Hypothalamus (tissue), 51 donors: Measurements from ENCODE around the gene LIN52.
A peak's percentile ranks its signal among the peaks of the same experiment; 100 is the strongest.

Experiments
- DNase-seq, 51 donors: peaks; one replicate each; lab custom pipeline; 2025; lab: John Stamatoyannopoulos, UW

The LIN52 gene, protein sequence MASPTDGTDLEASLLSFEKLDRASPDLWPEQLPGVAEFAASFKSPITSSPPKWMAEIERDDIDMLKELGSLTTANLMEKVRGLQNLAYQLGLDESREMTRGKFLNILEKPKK

GRCh38 chr14:74084277-74085046 lies at the start of gene LIN52, which contains the start of gene ALDH6A1:
TSS of gene LIN52 (plus strand) at chr14:74084956. CDS start at chr14:74084975, 19 bp downstream.
TSS of gene ALDH6A1 (minus strand) at chr14:74084453. CDS start at chr14:74084394, 59 bp downstream.
- DNase-seq = peak; percentile 74 to 100 (median 100)

GRCh38 chr14:74035556-74035955 lies 49.2 kb upstream of the LIN52 start:
- no peak for DNase-seq

DNA sequence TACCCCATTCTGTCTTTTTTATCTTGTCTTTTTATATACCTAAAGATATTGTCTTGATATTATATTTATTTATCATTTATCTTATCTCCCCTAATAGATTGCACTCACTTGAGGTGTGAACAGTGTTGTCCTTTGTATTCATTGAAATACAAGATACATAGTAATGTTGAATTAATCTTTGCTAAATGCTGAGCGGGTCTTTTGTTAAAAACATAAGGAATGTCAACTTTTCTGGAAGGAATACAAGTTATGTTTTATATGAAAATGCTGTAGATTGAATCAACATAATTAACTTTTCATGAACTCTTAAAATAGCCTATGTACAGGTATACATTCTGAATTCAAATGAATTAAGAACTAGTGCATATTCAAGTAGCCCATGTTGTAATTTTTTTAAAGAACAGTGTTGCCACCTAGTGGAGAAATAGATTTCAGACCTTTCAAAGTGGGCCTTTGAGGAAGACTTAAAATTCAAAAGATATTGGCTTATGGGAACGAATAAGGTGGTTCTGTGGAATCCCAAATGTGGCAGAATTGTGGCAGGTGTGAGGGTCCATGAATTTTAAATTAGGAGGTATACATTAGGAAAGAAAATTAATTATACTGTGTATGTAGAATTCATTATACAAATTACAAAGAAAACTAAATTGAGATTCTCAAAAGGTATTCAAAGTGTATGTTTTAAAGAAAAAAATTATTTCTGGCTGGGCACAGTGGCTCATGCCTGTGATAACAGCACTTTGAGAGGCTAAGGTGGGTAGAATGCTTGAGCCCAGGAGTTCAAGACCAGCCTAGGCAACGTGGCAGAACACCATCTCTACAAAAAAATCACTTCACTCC lies 46.5 kb upstream of the LIN52 start:
- DNase-seq = peak in 1 of 51 donors; percentile 35

DNA sequence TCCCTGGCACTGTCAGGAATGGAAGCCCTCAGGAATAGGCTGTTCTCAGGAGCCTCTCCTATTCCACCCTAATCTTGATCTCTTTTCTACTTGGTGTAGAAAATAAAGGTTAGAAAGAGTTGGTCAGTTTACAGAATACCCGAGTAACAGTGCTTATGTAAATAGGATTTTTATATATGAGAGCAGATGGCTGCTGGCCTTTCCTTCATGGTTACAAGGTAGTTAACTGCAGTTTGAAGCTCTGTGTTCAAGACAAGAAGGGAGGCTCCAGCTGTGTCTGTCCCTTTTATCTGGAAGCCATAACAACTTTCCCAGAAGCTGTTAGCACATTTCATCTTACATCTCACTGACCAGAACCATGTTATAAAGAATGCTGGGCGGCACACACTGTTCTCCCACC lies 42.5 kb upstream of the LIN52 start:
- no peak for DNase-seq

DNA sequence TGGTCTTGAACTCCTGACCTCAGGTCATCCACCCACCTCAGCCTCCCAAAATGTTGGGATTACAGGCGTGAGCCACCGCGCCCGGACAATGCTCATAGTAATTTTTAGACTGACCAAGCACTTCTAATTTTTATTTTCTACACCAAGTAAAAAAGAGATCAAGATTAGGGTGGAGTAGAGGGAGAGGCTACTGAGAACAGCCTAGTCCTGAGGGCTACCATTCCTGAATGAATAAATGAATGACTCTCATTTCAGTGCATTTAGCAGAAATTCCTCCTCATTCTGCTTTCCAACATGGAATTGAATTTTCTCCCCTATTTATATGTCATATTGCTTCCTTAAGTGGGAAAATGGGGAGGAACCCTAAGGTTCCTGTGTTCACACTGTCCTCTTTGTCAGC lies 39.2 kb upstream of the LIN52 start:
- DNase-seq = no peak

DNA sequence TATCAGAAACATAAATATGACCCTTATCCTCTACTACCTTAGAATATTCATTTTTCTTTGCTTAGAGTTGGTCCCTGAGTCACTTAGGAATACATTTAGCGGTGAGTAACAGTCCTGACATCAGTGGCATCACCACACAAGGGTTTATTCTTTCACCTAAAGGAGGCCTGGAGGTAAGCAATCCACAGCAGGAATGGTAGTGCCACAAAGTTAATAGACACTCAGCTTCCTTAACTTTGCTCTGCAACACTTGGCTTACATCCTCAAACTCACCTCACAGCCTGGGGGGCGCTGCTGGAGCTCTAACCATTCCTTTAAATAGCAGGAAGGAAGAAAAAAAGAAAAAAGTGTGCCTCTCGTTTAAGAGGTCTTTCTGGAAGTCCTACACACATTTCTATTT lies 36.5 kb upstream of the LIN52 start:
- no peak for DNase-seq

- DNase-seq = no peak
These were observed 34.8 kb upstream of the LIN52 start for GRCh38 chr14:74049876-74050495.

DNA sequence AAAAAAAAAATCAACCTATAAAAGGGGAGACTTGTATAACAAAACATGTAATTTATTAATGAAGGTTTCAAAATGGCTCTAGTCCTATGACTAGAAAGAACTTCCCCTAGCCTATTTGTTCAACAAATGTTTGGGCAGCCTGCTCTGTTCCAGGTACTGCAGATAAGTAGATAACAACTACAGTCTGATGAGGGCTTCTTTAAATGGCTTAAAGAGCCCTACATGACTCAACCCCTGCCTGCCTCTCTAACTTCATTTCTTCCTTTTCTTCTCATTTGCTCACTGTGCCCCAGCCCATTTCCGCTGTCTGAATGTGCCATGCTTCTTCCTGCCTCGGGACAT lies 22.0 kb upstream of the LIN52 start:
- DNase-seq = no peak

GRCh38 chr14:74064426-74064825 lies 20.3 kb upstream of the LIN52 start:
- DNase-seq = no peak

DNA sequence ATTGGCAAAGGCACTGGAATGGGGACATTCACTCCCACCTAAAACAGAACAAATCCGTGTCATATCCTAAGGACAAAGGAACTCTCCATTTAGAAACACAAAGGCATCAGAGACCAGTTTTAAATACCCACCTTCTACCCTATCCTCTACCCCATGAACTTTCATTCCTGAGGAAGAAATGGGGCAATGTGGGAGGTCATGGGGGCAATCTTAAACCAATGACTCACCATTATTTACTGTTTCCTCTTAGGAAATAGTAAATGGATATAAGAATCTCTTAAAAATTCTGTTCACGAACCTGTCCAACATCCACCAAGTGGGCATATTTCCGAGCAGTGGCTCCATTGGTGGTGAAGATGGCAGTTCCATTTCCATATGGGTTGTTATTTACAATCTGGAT lies 19.9 kb upstream of the LIN52 start:
- DNase-seq = no peak

- DNase-seq = no peak
These were observed 18.8 kb upstream of the LIN52 start for GRCh38 chr14:74065746-74066575.

DNA sequence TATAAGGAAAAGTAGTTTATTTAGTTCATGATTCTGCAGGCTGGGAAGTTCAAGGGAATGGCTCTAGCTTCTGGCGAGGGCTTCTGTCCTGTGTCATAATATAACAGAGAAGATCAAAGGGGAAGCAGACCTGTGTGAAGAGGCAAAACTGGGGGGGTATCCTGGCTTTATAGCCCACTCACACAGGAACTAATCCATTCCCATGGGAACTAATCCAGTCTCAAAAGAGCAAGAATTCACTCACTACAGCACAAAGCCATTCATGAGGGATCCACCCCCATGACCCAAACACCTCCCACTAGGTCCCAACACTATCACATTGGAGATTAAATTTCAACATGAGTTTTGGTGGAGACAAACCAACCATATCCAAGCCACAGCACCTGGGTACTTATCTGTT lies 7.4 kb upstream of the LIN52 start:
- no peak for DNase-seq

- no peak for DNase-seq
These were observed 3.8 kb upstream of the LIN52 start for GRCh38 chr14:74080820-74081460.

GRCh38 chr14:74081491-74081890 lies 3.3 kb upstream of the LIN52 start:
- no peak for DNase-seq

GRCh38 chr14:74083161-74083560 lies 1.6 kb upstream of the LIN52 start:
- no peak for DNase-seq

- DNase-seq = peak in 2 of 51 donors; percentile 13 to 40
These were observed 926 bp upstream of the LIN52 start for GRCh38 chr14:74083784-74084276.

GRCh38 chr14:74085047-74085637 lies 386 bp downstream of the LIN52 start:
- peak in 6 of 51 donors; percentile 13 to 53 (median 30) for DNase-seq

- DNase-seq = no peak
These were observed 1.1 kb downstream of the LIN52 start for GRCh38 chr14:74085828-74086227.
